Dendritic cell treated with granulocyte-macrophage colony-stimulating factor and Interleukin-4, amounts not matched to agents 40 ng/mL and 50 ng/mL, for 4 days (primary cell): ENCODE data around the gene TOX3.

Experiments
- H3K27ac Mint-ChIP-seq: one replicate; pipeline ENCODE4 v1.8.0; 2022; ENCODE audit warnings: mild to moderate bottlenecking, mixed read lengths
- H3K27me3 Mint-ChIP-seq: one replicate; pipeline ENCODE4 v1.8.0; 2022; ENCODE audit warnings: mild to moderate bottlenecking, mixed read lengths
- H3K36me3 Mint-ChIP-seq: one replicate; pipeline ENCODE4 v1.8.0; 2022; ENCODE audit warnings: low read depth, mixed read lengths
- H3K4me1 Mint-ChIP-seq: one replicate; pipeline ENCODE4 v1.8.0; 2022; ENCODE audit warnings: low read depth, mixed read lengths
- H3K4me3 Mint-ChIP-seq: one replicate; pipeline ENCODE4 v1.8.0; 2022; ENCODE audit warnings: mild to moderate bottlenecking, moderate library complexity, mixed read lengths
- H3K9me3 Mint-ChIP-seq: one replicate; pipeline ENCODE4 v1.8.0; 2022; ENCODE audit warnings: mixed read lengths
- intact Hi-C: fragments of 100-400 bp; cut with micrococcal nuclease; formaldehyde crosslinking; loops from one replicate; pipeline ENCODE4 v1.15.0; 2022

The TOX3 gene

GRCh38 chr16:52474679-52475078 lies 72.3 kb downstream of the TOX3 start:
- no peaks in the 10 kb centered on the region for H3K27me3 Mint-ChIP-seq
- intact Hi-C loops = no loop called here
- no peak overlapping the region for H3K4me3 Mint-ChIP-seq
- H3K9me3 Mint-ChIP-seq = peaks cover 21% of the 10 kb centered on the region
- H3K27ac Mint-ChIP-seq = no peak overlapping the region
- H3K36me3 Mint-ChIP-seq = no peaks in the 10 kb centered on the region
- no peaks in the 10 kb centered on the region for H3K4me1 Mint-ChIP-seq

- peaks cover 21% of the 10 kb centered on the region for H3K9me3 Mint-ChIP-seq
- no peaks in the 10 kb centered on the region for H3K36me3 Mint-ChIP-seq
- H3K4me1 Mint-ChIP-seq = no peaks in the 10 kb centered on the region
- intact Hi-C loops = no loop called here
- H3K27me3 Mint-ChIP-seq = no peaks in the 10 kb centered on the region
- no peak overlapping the region for H3K4me3 Mint-ChIP-seq
- no peak overlapping the region for H3K27ac Mint-ChIP-seq
Measured at GRCh38 chr16:52473096-52473495, 73.8 kb downstream of the TOX3 start.

- Mint-ChIP-seq H3K4me1 (no peaks in the 10 kb centered on the region), H3K4me3 (no peak overlapping the region), H3K9me3 (peaks cover 15% of the 10 kb centered on the region), H3K27ac (no peak overlapping the region), H3K27me3 (no peaks in the 10 kb centered on the region), H3K36me3 (no peaks in the 10 kb centered on the region)
- intact Hi-C loops = no loop called here
Measured at GRCh38 chr16:52471650-52472370, 75.1 kb downstream of the TOX3 start.

GRCh38 chr16:52470585-52470984 lies 76.4 kb downstream of the TOX3 start:
- Mint-ChIP-seq H3K4me1 (no peaks in the 10 kb centered on the region), H3K27me3 (no peaks in the 10 kb centered on the region), H3K4me3 (no peak overlapping the region), H3K27ac (no peak overlapping the region), H3K36me3 (no peaks in the 10 kb centered on the region), H3K9me3 (peaks cover 12% of the 10 kb centered on the region)
- intact Hi-C loops = no loop called here

GRCh38 chr16:52469775-52470174 lies 77.2 kb downstream of the TOX3 start:
- Mint-ChIP-seq H3K4me1 (no peaks in the 10 kb centered on the region), H3K27me3 (no peaks in the 10 kb centered on the region), H3K4me3 (no peak overlapping the region), H3K9me3 (peaks cover 8% of the 10 kb centered on the region), H3K27ac (no peak overlapping the region), H3K36me3 (no peaks in the 10 kb centered on the region)
- intact Hi-C loops = no loop called here

GRCh38 chr16:52469091-52469490 lies 77.9 kb downstream of the TOX3 start:
- intact Hi-C loops = no loop called here
- no peaks in the 10 kb centered on the region for H3K27me3 Mint-ChIP-seq
- H3K9me3 Mint-ChIP-seq = peaks cover 1% of the 10 kb centered on the region
- no peaks in the 10 kb centered on the region for H3K4me1 Mint-ChIP-seq
- H3K4me3 Mint-ChIP-seq = no peak overlapping the region
- no peaks in the 10 kb centered on the region for H3K36me3 Mint-ChIP-seq
- H3K27ac Mint-ChIP-seq = no peak overlapping the region

GRCh38 chr16:52467753-52468152 lies 79.2 kb downstream of the TOX3 start:
- intact Hi-C loops = no loop called here
- H3K4me1 Mint-ChIP-seq = no peaks in the 10 kb centered on the region
- H3K27ac Mint-ChIP-seq = no peak overlapping the region
- H3K27me3 Mint-ChIP-seq = no peaks in the 10 kb centered on the region
- no peaks in the 10 kb centered on the region for H3K9me3 Mint-ChIP-seq
- H3K36me3 Mint-ChIP-seq = no peaks in the 10 kb centered on the region
- H3K4me3 Mint-ChIP-seq = no peak overlapping the region

- Mint-ChIP-seq H3K4me1 (no peaks in the 10 kb centered on the region), H3K27me3 (no peaks in the 10 kb centered on the region), H3K27ac (no peak overlapping the region), H3K9me3 (no peaks in the 10 kb centered on the region), H3K4me3 (no peak overlapping the region), H3K36me3 (no peaks in the 10 kb centered on the region)
- intact Hi-C loops = no loop called here
Measured at GRCh38 chr16:52466994-52467393, 79.9 kb downstream of the TOX3 start.

GRCh38 chr16:52465711-52466267 lies 81.2 kb downstream of the TOX3 start:
- H3K4me1 Mint-ChIP-seq = no peaks in the 10 kb centered on the region
- no peaks in the 10 kb centered on the region for H3K36me3 Mint-ChIP-seq
- no peak overlapping the region for H3K27ac Mint-ChIP-seq
- no peaks in the 10 kb centered on the region for H3K27me3 Mint-ChIP-seq
- H3K9me3 Mint-ChIP-seq = no peaks in the 10 kb centered on the region
- no peak overlapping the region for H3K4me3 Mint-ChIP-seq
- intact Hi-C loops = no loop called here

- intact Hi-C loops = no loop called here
- H3K27me3 Mint-ChIP-seq = no peaks in the 10 kb centered on the region
- H3K27ac Mint-ChIP-seq = no peak overlapping the region
- H3K9me3 Mint-ChIP-seq = no peaks in the 10 kb centered on the region
- no peak overlapping the region for H3K4me3 Mint-ChIP-seq
- H3K4me1 Mint-ChIP-seq = no peaks in the 10 kb centered on the region
- no peaks in the 10 kb centered on the region for H3K36me3 Mint-ChIP-seq
Measured at GRCh38 chr16:52463904-52464303, 83.0 kb downstream of the TOX3 start.

GRCh38 chr16:52462816-52463215 lies 84.1 kb downstream of the TOX3 start:
- Mint-ChIP-seq H3K4me3 (no peak overlapping the region), H3K27me3 (no peaks in the 10 kb centered on the region), H3K4me1 (no peaks in the 10 kb centered on the region), H3K27ac (no peak overlapping the region), H3K36me3 (no peaks in the 10 kb centered on the region), H3K9me3 (no peaks in the 10 kb centered on the region)
- intact Hi-C loops = no loop called here

- no peaks in the 10 kb centered on the region for H3K9me3 Mint-ChIP-seq
- H3K27ac Mint-ChIP-seq = no peak overlapping the region
- no peaks in the 10 kb centered on the region for H3K27me3 Mint-ChIP-seq
- no peaks in the 10 kb centered on the region for H3K36me3 Mint-ChIP-seq
- no peak overlapping the region for H3K4me3 Mint-ChIP-seq
- intact Hi-C loops = no loop called here
- no peaks in the 10 kb centered on the region for H3K4me1 Mint-ChIP-seq
Measured at GRCh38 chr16:52460639-52461178, 86.2 kb downstream of the TOX3 start.

- Mint-ChIP-seq H3K4me1 (no peaks in the 10 kb centered on the region), H3K4me3 (no peak overlapping the region), H3K27me3 (no peaks in the 10 kb centered on the region), H3K9me3 (no peaks in the 10 kb centered on the region), H3K36me3 (no peaks in the 10 kb centered on the region), H3K27ac (no peak overlapping the region)
- intact Hi-C loops = no loop called here
Measured at GRCh38 chr16:52456368-52456767, 90.6 kb downstream of the TOX3 start.

- Mint-ChIP-seq H3K9me3 (no peaks in the 10 kb centered on the region), H3K27ac (no peak overlapping the region), H3K27me3 (no peaks in the 10 kb centered on the region), H3K36me3 (no peaks in the 10 kb centered on the region), H3K4me1 (no peaks in the 10 kb centered on the region), H3K4me3 (no peak overlapping the region)
- intact Hi-C loops = no loop called here
Measured at GRCh38 chr16:52455549-52456277, 91.2 kb downstream of the TOX3 start.
